ENCODE results near the gene LILRB5. TPM values are rescaled to one million over a fixed set of nuclear protein-coding genes. Genes with fewer than 3 reads are reported as not detected.

Gene LILRB5
- total and polyA plus RNA-seq, 2 of the 8 experiments (the other 6 are each of a cell fraction or from before 2014, with no cell fraction given), result 0.05 TPM; not detected in 1

GRCh38 chr19:54230031-54230430 is 27.0 kb downstream of the LILRB5 start:
- no peak overlapping the region for H2AK5ac ChIP-seq (ENCODE audit: low read depth, low read length)
- 88% methylated on average over 7 of the region's 7 CpGs; no CpG with 5 or more reads in 1 of the 2 experiments for WGBS, 2 experiments (ENCODE audit: extremely low coverage in 1 of 2, insufficient coverage in 1 of 2, insufficient read length in 1 of 2, insufficient replicate concordance in 2 of 2, low coverage in 1 of 2, low lambda C conversion rate in 2 of 2, missing lambda C conversion rate in 1 of 2)
- ChIA-PET POLR2A (ENCODE audit: partially characterized antibody) (interaction anchor here (6.4 kb wide), 1 partner anchor 22 kb away, joined by 73 read pairs; no protein-coding TSS in a partner anchor), CTCF (ENCODE audit: partially characterized antibody) (no interaction called here)
- H2BK20ac ChIP-seq (ENCODE audit: low read length), result no peak overlapping the region
- no peak overlapping the region for H4K91ac ChIP-seq (replicated peaks; ENCODE audit: insufficient read length, low read length)
- H3K18ac ChIP-seq (ENCODE audit: extremely low read depth, low read length), result no peak overlapping the region
- H3K9me3 ChIP-seq (ENCODE audit: insufficient read depth in 2 of 2, low read depth in 1 of 2, low read length in 1 of 2), result peaks cover 4 to 6% of the 10 kb centered on the region in 2 experiments; a peak in 2 of 4 replicates
- H2BK12ac ChIP-seq (ENCODE audit: low read depth, low read length), result no peak overlapping the region
- no peaks in the 10 kb centered on the region for H3K36me3 ChIP-seq (ENCODE audit: control insufficient read depth in 2 of 4, insufficient read depth in 4 of 4, low read length in 3 of 4)
- no peak overlapping the region for H3K23ac ChIP-seq (ENCODE audit: insufficient read length)
- no peak overlapping the region for H3K4ac ChIP-seq (replicated peaks; ENCODE audit: insufficient read length, low read depth, low read length)
- H3K4me3 ChIP-seq (ENCODE audit: extremely low read depth in 1 of 4, insufficient read depth in 2 of 4, low read depth in 3 of 4, low read length in 4 of 4), result no peak overlapping the region
- H2AFZ ChIP-seq (ENCODE audit: low read length), result no peak overlapping the region
- no peak overlapping the region for H3K9ac ChIP-seq (replicated peaks in 1 of 4; ENCODE audit: extremely low read depth in 1 of 4, low read depth in 3 of 4, low read length in 3 of 4)
- H3K27me3 ChIP-seq (replicated peaks in 1 of 4; ENCODE audit: control insufficient read depth in 3 of 4, extremely low read depth in 1 of 4, insufficient read depth in 3 of 4, low read length in 3 of 4), result peaks cover 0 to 7% (median 2%) of the 10 kb centered on the region in 4 experiments; a peak in 3 of 7 replicates
- no peak overlapping the region for H4K5ac ChIP-seq (ENCODE audit: insufficient read length, low read depth, low read length)
- H3K4me1 ChIP-seq (replicated peaks in 1 of 4; ENCODE audit: control insufficient read depth in 3 of 4, insufficient read depth in 4 of 4, low read length in 3 of 4), result no peaks in the 10 kb centered on the region
- H3K4me2 ChIP-seq (ENCODE audit: insufficient read depth in 1 of 2, low read depth in 2 of 2, low read length in 2 of 2), result no peak overlapping the region
- FAIRE-seq (no peak), DNase-seq (ENCODE audit: low read depth in 1 of 2, low spot score in 2 of 2) (no peak)
- H3K23me2 ChIP-seq (ENCODE audit: low read depth, low read length), result no peaks in the 10 kb centered on the region
- H3K79me2 ChIP-seq (ENCODE audit: control insufficient read depth in 1 of 2, insufficient read depth in 2 of 2, low read length in 2 of 2), result no peaks in the 10 kb centered on the region
- no peak overlapping the region for H2BK15ac ChIP-seq (ENCODE audit: low read length)
- H4K20me1 ChIP-seq (replicated peaks in 1 of 2; ENCODE audit: control insufficient read depth in 1 of 2, insufficient read depth in 2 of 2, low read length in 2 of 2), result no peaks in the 10 kb centered on the region
- no peak overlapping the region for H2BK120ac ChIP-seq (replicated peaks; ENCODE audit: low read depth, low read length)
- TF ChIP-seq TCF12 (IDR thresholded peaks at IDR 0.05; ENCODE audit: low read depth, low read length) (no peak), POLR2A (IDR thresholded peaks at IDR 0.05; ENCODE audit: control extremely low read depth in 1 of 2, low read depth in 2 of 2, low read length in 2 of 2) (no peak), SP1 (IDR thresholded peaks at IDR 0.05; ENCODE audit: low read depth, low read length) (no peak), PHF8 (conservative IDR thresholded peaks at IDR 0.05; ENCODE audit: low read depth, low read length) (no peak)
- no peaks in the 10 kb centered on the region for H3K79me1 ChIP-seq (ENCODE audit: low read depth, low read length)
- H3K14ac ChIP-seq (ENCODE audit: insufficient read length), result no peak overlapping the region
- H3K27ac ChIP-seq (ENCODE audit: low read depth, low read length), result no peak overlapping the region
- no peak overlapping the region for H2BK5ac ChIP-seq (ENCODE audit: low read depth, low read length)
- H3K56ac ChIP-seq (replicated peaks; ENCODE audit: insufficient read length, low read depth, low read length), result no peak overlapping the region
- no peak overlapping the region for H4K8ac ChIP-seq (ENCODE audit: extremely low read depth, insufficient read depth, low read length)

Measured in H1 (cell line).